Smooth muscle cell (in vitro differentiated cells): Measurements from ENCODE around the gene CPN1. TPM values are rescaled to one million over a fixed set of nuclear protein-coding genes. Genes with fewer than 3 reads are reported as not detected.

Source experiments
- DNase-seq: peaks from one replicate; lab custom pipeline; 2025; ENCODE audit not compliant: unreplicated experiment; lab: John Stamatoyannopoulos, UW
- H2AFZ ChIP-seq: fragments of 200-600 bp; sonication (generic); 2 replicates; pipeline ENCODE4 v1.6.0; 2016; ENCODE audit warnings: antibody characterized with exemption, low read depth, mild to moderate bottlenecking
- H3F3A ChIP-seq: fragments of 200-600 bp; sonication (generic); 2 replicates; pipeline ENCODE4 v1.6.0; 2017; ENCODE audit warnings: antibody characterized with exemption, low read depth
- H3K27ac ChIP-seq: fragments of 200-600 bp; sonication (generic); 2 replicates; pipeline ENCODE4 v1.5.1; 2016; ENCODE audit warnings: low read depth, mild to moderate bottlenecking
- H3K27me3 ChIP-seq: fragments of 200-600 bp; sonication (generic); 2 replicates; pipeline ENCODE4 v1.6.1; 2016; ENCODE audit warnings: low read depth, mild to moderate bottlenecking
- H3K36me3 ChIP-seq: fragments of 200-600 bp; sonication (generic); 2 replicates; pipeline ENCODE4 v1.5.1; 2016; ENCODE audit warnings: low read depth
- H3K4me1 ChIP-seq: fragments of 200-600 bp; sonication (generic); 2 replicates; pipeline ENCODE4 v1.5.1; 2016; ENCODE audit warnings: low read depth
- H3K4me2 ChIP-seq: fragments of 200-600 bp; sonication (generic); 2 replicates; pipeline ENCODE4 v1.6.0; 2016; ENCODE audit warnings: mild to moderate bottlenecking
- H3K4me3 ChIP-seq: fragments of 200-600 bp; sonication (generic); 2 replicates; pipeline ENCODE4 v1.5.1; 2016; ENCODE audit warnings: mild to moderate bottlenecking
- H3K79me2 ChIP-seq: fragments of 200-600 bp; sonication (generic); 2 replicates; pipeline ENCODE4 v1.6.0; 2016; ENCODE audit warnings: low read depth, mild to moderate bottlenecking
- H3K9ac ChIP-seq: fragments of 200-600 bp; sonication (generic); 2 replicates; pipeline ENCODE4 v1.6.0; 2016; ENCODE audit warnings: low read depth
- H3K9me3 ChIP-seq: fragments of 200-600 bp; sonication (generic); replicated peaks from 2 replicates; pipeline ENCODE4 v1.5.1; 2016; ENCODE audit warnings: low read depth
- H4K20me1 ChIP-seq: fragments of 200-600 bp; sonication (generic); 2 replicates; pipeline ENCODE4 v1.6.0; 2016; ENCODE audit warnings: low read depth
- CTCF ChIP-seq: fragments of 200-600 bp; sonication (generic); IDR thresholded peaks from 2 replicates; pipeline ENCODE4 v1.5.1; 2017; ENCODE audit warnings: borderline replicate concordance, mild to moderate bottlenecking, antibody characterized with exemption; ENCODE audit not compliant: insufficient read depth, poor library complexity, severe bottlenecking
- WGBS: methylation state at CpG from one replicate; pipeline ENCODE4 v1.1.7; 2016; ENCODE audit warnings: low lambda C conversion rate; 5-methylcytosine and 5-hydroxymethylcytosine counted together
- polyA plus RNA-seq: library from polyadenylated mRNA; unstranded; fragments of >200 nt; fragmentation: Nextera tagmentation; extraction: Ambion mirVana; gene quantifications from 2 replicates; pipeline ENCODE4 v1.2.1, GENCODE V29; 2016
- total RNA-seq: library from RNA; depleted of rRNA; stranded (reverse); fragments of >200 nt; gene quantifications from 2 replicates; pipeline ENCODE4 v1.2.3, GENCODE V29; 2014

The CPN1 gene
- total and polyA plus RNA-seq, 2 experiments from 2014 or later = not detected

DNA sequence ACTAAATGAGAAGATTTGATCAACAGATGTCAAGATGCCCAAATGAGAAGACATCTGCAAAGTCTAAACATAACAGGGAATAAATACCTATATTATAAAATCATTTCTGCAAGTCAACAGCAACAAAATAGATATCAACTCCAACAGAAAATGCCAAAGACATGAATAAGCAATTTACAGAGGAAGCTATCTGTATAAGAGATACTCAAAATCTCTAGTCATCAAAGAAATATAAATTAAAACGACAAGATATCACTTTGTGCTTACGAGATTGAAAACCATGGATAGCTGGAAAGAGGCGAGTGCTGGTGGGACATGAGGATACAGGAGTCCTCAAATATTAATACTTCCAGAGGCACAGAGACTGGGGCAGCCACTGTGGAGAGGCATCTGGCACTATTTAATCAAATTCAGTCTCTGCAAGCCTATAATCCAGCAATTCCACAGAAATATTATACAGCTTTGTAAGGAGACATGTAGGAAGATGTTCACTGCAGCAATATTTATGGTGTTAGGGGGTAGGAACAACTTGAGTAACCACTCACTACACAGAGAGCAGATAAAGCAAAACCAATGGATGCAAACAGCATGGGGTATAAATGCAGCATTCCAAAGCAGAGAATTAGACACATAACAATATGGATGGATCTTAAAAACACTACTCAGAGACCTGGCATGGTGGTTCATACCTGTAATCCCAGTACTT lies 76.7 kb downstream of the CPN1 start:
- peaks cover 26% of the 10 kb centered on the region for H4K20me1 ChIP-seq
- H3K27ac ChIP-seq = peak overlapping the region; percentile 97
- peaks cover 31% of the 10 kb centered on the region for H3F3A ChIP-seq
- no peak for TF ChIP-seq CTCF
- H3K4me3 ChIP-seq = no peak overlapping the region
- H3K27me3 ChIP-seq = no peaks in the 10 kb centered on the region
- H3K4me2 ChIP-seq = peak overlapping the region; percentile 73
- no peak overlapping the region for H2AFZ ChIP-seq
- H3K36me3 ChIP-seq = no peaks in the 10 kb centered on the region
- H3K9ac ChIP-seq = peak overlapping the region; percentile 77
- H3K79me2 ChIP-seq = peaks cover 90% of the 10 kb centered on the region
- DNase-seq = no peak
- WGBS = 45% methylated on average over 3 of the region's 3 CpGs
- H3K4me1 ChIP-seq = peaks cover 41% of the 10 kb centered on the region
- H3K9me3 ChIP-seq = no peaks in the 10 kb centered on the region

DNA sequence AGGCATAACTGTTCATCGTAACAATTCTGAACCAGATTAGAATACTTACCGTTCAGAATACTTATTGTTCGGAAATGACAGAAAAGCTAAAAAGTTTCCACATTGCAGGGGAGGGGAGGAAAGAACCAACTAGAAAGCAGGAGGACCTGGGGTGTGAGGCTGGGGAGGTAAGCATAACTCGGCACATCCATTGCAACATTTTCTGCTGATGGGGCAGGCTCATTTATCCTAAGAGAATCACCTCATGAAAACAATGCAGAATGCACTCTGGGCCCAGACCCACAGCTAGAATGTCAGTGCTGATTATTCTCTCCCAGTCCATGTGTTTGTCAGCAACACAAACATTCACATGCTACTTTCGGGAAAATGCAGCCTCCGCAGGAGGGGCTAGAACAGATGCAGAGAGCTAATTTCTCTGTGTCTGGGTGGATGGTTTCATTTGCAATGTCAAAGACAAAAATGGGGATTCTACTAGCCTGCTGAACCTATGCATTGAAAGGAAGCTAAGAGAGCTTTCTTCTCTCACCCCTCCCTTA lies 81.5 kb downstream of the CPN1 start:
- no peak overlapping the region for H3K4me3 ChIP-seq
- H3K4me1 ChIP-seq = peaks cover 27% of the 10 kb centered on the region
- H3K36me3 ChIP-seq = no peaks in the 10 kb centered on the region
- H3K4me2 ChIP-seq = no peak overlapping the region
- H3F3A ChIP-seq = peaks cover 14% of the 10 kb centered on the region
- no peaks in the 10 kb centered on the region for H3K27me3 ChIP-seq
- peaks cover 100% of the 10 kb centered on the region for H3K79me2 ChIP-seq
- 73% methylated on average over 6 of the region's 6 CpGs for WGBS
- H2AFZ ChIP-seq = no peak overlapping the region
- H4K20me1 ChIP-seq = peaks cover 48% of the 10 kb centered on the region
- no peak for TF ChIP-seq CTCF
- no peaks in the 10 kb centered on the region for H3K9me3 ChIP-seq
- no peak for DNase-seq
- H3K9ac ChIP-seq = no peak overlapping the region
- H3K27ac ChIP-seq = peak overlapping the region; percentile 10

- 87% methylated on average over 8 of the region's 8 CpGs for WGBS
- H4K20me1 ChIP-seq = peaks cover 53% of the 10 kb centered on the region
- H3K4me2 ChIP-seq = no peak overlapping the region
Observed at GRCh38 chr10:99999319-100000108, 82.2 kb downstream of the CPN1 start.

More at GRCh38 chr10:99999319-100000108, 82.2 kb downstream of the CPN1 start:
- H3K9ac ChIP-seq = no peak overlapping the region
- DNase-seq = no peak
- no peak overlapping the region for H3K4me3 ChIP-seq
- TF ChIP-seq CTCF = no peak
- H3K79me2 ChIP-seq = peaks cover 99% of the 10 kb centered on the region
- H3K9me3 ChIP-seq = no peaks in the 10 kb centered on the region
- H3K4me1 ChIP-seq = peaks cover 25% of the 10 kb centered on the region
- H3K27me3 ChIP-seq = no peaks in the 10 kb centered on the region
- H3K27ac ChIP-seq = peak overlapping the region; percentile 10
- H3F3A ChIP-seq = peaks cover 17% of the 10 kb centered on the region
- no peak overlapping the region for H2AFZ ChIP-seq
- H3K36me3 ChIP-seq = no peaks in the 10 kb centered on the region
